GM18505 (cell line): ENCODE results near the gene COL9A3.

Experiments
- ATAC-seq: cut with Tn5 transposase; IDR thresholded peaks from one replicate; pipeline ENCODE4 v1.9.1; 2021; ENCODE audit not compliant: unreplicated experiment
- POLR2A ChIP-seq: IDR thresholded peaks from 4 replicates; pipeline ENCODE4 v1.6.1; 2011; ENCODE audit warnings: borderline replicate concordance; ENCODE audit not compliant: insufficient read depth, insufficient read length; ENCODE audit errors: extremely low read depth

The COL9A3 gene

GRCh38 chr20:62816884-62817873 lies at the start of gene COL9A3:
Gene COL9A3 (plus strand): TSS chr20:62817050. CDS start chr20:62817065, 15 bp downstream.
- no peak for ATAC-seq
- TF ChIP-seq POLR2A = no peak

DNA sequence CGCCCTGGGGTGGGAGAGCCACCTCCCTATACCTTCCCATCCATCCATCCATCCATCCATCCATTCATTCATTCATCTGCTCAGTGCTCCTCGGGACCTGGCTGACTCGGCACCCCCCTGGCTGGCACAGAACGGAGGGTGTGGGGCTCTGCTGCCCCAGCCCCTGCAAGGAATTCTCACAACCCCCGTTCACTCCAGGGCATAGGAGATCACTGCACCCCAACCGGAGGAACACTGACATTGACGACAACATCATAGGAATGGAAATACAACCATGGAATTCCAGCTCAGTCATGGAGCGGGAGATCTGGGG lies 48.7 kb upstream of the COL9A3 start:
- no peak for ATAC-seq
- TF ChIP-seq POLR2A = no peak

- no peak for TF ChIP-seq POLR2A
These were observed 48.1 kb upstream of the COL9A3 start for GRCh38 chr20:62768551-62769287.

GRCh38 chr20:62769346-62770071 lies 47.3 kb upstream of the COL9A3 start:
- TF ChIP-seq POLR2A = no peak
- no peak for ATAC-seq

More at GRCh38 chr20:62768551-62769287, 48.1 kb upstream of the COL9A3 start:
- no peak for ATAC-seq

DNA sequence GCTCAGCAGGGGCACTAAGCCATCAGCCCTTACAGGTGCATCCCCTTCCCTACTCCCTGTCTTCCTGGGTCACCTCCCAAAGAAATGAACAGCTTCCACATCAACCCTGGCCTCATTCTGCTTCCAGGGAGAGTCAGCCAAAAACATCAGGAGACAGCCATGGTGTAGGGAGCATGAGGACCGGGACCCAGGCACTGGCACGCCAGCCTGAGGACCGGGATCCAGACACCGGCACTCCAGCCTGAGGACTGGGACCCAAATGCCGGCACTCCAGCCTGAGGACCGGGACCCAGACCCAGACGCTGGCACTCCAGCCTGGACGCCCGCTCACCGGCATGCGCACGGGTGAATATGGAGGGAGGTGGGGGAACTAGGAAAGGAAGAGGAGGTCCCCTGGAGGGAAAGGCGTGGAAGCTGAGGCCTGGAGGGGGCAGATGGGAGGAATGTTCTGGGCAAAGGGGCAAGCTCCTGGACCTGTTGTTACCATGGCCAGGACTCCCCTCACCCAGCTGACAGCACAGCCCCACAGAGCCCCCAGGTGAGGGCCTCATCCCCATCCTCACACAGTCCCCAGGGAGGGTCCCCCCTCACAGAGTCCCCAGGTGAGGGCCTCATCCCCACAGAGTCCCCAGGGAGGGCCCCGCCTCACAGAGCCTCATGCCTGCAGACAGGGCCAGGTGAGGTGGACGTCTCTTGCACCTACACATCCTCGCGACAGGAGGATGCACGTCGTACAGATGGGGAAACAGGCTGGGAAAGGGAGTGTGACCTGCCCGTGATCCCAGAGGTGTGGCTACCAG lies 46.5 kb upstream of the COL9A3 start:
- no peak for TF ChIP-seq POLR2A

DNA sequence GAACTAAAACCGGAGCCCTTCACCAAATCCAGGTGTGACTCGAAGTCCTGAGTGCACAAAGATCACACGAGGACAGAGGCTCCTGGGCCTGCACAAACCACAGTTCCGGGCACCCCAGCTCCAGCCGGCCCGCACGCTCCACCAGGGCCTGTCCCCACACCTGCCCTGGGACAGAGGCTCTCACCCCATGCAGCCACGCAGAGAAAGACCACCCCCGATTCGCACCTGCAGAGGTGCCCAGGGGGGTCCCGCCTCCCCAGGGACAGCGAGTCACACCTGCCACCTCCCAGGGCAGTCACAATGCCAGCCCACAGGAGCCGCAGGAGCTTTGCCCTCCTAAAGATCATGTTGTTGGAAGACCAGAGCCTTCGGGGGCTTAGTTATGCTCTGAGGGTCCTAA lies 45.9 kb upstream of the COL9A3 start:
- no peak for ATAC-seq
- TF ChIP-seq POLR2A = no peak

More for the DNA sequence above, 46.5 kb upstream of the COL9A3 start:
- no peak for ATAC-seq

DNA sequence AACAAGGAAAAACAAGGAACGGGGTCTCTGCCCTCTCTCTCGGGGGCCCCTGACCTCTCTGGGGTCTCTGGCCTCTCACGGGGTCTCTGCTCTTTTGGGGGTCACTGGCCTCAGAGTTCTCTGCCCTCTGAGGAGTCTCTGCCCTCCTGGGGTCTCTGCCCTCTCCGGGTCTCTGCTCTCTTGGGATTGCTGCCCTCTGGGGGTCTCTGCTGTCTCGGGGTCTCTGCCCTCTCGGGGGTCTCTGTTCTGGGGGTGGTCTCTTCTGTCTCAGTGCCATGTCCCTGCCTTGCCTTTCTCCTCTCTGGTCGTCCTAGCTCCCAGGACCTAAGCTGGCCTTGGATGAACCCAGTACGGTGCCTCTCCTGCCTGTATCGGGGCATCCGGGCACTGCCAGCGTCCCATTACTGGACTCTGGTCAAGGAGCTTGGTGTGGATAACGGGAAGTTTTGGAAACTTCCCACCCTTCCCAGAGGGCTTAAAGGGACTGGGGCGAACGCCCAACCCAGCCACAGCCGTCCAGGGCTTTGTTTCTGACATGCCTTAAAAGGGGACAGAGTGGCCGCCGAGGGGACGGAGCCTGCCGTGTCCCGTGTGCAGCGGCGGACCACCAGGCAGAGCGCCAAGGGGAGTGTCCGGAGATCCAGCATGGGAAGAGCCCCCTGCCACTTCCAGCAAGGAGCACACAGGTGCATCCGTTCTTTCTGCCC lies 45.3 kb upstream of the COL9A3 start:
- TF ChIP-seq POLR2A = no peak
- ATAC-seq = no peak

DNA sequence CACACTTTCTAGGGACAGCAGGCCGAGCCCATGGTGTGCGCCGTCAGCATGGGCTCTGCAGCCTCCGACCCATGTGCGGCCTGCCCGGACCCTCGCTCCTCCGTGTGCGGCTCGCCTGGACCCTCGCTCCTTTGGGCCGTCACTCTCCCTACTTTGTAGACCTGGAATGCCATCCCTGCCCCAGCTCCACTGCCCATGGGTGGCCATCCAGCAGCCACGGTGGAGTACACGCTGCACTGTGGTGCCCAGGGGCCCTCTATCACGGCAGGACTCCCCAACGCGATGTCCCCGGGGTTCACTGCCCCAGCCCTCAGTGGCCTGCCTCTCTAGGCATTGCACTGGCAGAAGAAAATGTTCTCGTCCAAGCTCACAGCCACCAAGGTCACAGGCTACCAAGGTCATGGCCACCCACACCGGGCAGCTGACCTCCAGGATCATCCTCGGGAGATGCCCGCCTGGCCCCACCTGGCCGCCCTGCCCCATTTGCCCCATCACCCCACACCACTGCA lies 44.7 kb upstream of the COL9A3 start:
- no peak for ATAC-seq
- no peak for TF ChIP-seq POLR2A

- TF ChIP-seq POLR2A = no peak
- no peak for ATAC-seq
These were observed 44.2 kb upstream of the COL9A3 start for GRCh38 chr20:62772619-62772989.

DNA sequence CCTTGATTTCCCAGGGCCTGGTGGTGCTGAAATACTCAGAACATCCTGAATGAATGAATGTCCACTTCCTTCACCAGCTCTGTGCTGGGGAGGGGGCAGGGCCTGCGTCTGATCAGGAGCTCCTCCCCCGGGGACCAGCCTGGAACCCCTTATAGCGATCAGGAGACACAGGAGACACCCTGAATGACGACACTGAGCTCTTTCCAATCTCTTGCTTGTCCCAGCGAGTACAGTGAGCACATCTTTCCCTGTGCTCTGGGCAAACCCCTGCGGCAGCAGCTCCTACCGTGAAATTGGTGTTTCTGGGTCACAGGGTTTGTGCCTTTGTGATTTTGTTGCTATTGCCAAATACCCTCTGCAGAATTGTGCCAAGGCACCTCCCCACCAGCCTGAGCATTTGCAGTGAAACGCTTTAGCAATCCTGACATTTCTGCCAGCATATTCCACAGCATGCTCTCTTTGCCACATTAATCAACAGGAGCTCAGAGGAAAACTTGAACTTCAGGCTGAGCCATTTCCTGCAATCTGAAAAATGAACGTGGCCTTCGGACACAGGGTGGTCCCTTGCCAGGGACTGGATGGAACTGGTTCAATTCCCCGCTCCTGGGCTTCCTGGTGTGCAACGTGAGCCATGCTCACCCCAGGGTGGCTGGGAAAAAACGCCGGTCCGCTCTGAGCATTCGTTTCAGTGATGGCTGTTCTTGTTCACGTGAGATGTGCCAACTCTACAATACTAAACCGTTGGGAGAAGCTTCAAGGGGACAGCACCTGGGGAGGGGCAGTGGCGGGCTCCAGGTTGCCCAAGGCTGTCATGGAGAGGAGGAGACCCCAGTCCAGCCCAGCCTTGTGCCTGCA lies 43.6 kb upstream of the COL9A3 start:
- no peak for ATAC-seq
- TF ChIP-seq POLR2A = no peak
